ENCODE measurements around the gene HOXC5.
"Not testable (repeated sequence)": the region's sequence is repeated elsewhere in the genome, so short reads cannot be mapped to it uniquely, and the experiment has no call there.

The HOXC5 gene

GRCh38 chr12:54035568-54036264, 2.9 kb downstream of the HOXC5 start:
- DNase-seq = no peak

DNA sequence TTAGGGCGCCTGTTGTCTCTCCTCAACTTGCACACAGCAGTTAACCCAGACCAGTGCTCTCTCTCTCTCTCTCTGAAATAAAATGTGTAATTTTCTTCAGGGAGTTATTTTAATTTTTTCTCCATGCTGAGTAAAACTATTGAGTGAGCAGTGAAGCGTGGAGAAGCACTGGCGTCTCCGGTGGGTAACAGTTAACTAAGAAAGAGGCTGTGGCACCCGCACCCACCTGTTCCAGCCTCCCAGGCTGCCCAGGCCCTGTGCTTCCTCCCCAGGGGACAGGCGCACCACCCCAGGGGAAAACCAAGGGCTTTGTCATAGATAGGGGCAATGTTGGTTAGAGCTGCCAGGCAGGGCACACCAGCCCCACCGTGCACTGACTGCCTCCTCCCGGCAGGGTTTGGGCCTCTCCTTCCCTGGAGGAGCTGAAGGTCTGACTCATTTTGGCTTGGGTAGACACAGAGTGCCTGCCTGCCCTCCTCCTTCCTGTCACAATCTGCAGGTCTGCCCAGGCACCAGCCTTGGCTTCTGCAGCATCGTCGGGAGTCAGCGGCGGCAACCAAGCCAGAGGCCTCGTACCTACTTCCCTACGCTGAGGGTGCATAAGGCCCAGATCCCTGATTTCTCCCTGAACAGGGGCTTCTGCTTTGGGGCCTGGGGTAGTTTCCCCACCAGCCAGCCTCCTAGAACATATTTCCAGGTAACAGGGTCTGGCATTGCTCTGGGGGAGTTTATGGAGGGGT, 3.9 kb downstream of the HOXC5 start:
- no peak for DNase-seq

GRCh38 chr12:54037360-54038283, 4.8 kb downstream of the HOXC5 start:
- DNase-seq = no peak

- no peak for DNase-seq
Observed at GRCh38 chr12:54038284-54038870, 5.5 kb downstream of the HOXC5 start.

GRCh38 chr12:54038871-54039414, 6.1 kb downstream of the HOXC5 start:
- no peak for DNase-seq

DNA sequence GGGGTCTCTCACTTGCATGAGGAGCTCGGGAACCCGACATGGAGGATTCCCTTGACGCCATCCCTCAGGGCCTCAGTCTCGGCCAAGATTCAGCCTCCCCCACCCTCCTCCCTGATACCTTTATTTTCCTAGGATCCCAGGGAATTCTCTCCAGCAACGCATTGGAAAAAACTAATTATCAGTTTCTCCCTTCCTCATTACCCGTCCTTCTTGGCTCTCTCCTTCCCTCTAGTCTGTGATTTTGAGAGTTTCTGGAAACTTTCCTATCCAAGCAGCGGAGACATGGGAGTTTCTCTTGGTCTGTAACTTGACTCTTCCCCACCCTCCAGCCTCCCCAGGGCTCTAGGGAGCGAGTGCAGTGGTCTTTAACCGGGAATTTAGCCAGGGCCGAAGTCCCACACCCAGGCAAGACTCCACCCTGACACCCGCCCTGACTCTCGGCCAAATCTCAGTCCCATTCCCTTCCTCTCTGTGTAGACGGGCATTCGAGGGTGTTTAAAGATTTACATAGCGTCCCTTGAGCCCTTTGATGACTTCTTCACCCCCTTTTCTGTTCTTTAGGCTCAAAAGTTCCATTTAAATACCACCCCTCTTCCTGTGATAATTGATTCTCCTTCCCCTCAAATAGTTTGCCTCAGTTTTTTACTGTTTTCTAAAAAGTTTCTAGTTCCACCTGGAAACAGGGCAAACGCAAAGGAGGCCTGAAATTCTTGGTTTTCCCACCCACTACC, 6.7 kb downstream of the HOXC5 start:
- DNase-seq = no peak

DNA sequence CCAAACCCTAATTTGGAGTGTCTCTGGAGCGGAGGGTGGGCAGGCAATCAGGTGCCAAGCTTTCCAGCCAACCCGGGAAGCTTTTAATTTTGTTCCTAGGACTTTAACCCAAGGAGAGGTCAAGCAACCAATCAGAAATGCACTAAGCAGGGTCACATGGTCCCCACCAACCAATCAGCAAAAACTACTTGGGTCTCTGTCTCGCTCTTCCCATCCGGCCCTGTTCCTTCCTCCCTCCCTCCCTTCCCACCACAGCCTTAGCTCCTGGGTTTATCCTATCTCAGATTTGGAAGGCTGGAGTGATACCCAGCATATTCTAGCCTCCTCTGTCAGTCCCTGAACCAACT, 7.3 kb downstream of the HOXC5 start:
- no peak for DNase-seq

- no peak for DNase-seq
Observed at GRCh38 chr12:54040648-54041047, 7.8 kb downstream of the HOXC5 start.

- no peak for DNase-seq
Observed at GRCh38 chr12:54041097-54041690, 8.3 kb downstream of the HOXC5 start.

GRCh38 chr12:54042033-54042432, 9.2 kb downstream of the HOXC5 start:
- DNase-seq = not testable (repeated sequence)

GRCh38 chr12:54042970-54043853, 10.4 kb downstream of the HOXC5 start:
- DNase-seq = no peak

- DNase-seq = no peak
Observed at GRCh38 chr12:54044425-54045103, 11.7 kb downstream of the HOXC5 start.

DNA sequence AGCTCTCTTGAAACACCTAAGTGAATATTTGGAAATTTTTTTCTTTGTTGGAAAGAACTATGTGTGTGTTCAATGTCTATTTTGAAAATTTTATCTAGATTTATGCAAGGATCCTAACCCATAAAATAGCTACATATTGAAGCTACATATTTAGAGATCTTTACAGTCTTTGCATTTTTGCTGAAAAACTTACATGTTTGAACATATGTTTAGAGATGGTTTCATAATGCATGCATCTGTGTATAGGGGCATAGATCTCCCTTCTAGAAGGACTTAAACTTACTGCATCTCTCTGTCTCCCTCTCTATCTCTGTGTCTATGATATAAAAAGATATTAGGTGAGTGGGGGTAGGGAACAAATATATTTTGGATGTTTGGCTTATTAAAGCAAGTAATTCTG, 12.6 kb downstream of the HOXC5 start:
- no peak for DNase-seq

GRCh38 chr12:54045868-54046521, 13.1 kb downstream of the HOXC5 start:
- DNase-seq = no peak

DNA sequence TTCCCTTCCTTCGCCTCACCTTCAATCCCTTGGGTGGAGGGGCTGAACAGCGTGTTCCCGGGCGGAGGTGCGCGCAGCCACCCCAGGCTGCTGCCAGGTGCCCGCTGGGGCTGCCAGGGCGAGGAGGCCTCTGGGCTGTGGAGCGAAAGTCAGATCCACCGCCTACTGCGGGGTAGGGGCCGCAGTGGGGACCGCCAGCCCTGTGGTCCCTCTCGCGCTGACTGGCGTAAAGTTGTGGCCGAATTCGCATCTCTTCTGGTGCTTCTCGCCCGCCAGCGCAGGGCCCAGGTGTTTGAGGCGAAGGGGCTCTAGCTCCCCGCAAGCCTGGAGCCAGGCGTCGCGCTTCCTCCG, 13.9 kb downstream of the HOXC5 start:
- DNase-seq = no peak

GRCh38 chr12:54047160-54047963, 14.5 kb downstream of the HOXC5 start:
- DNase-seq = no peak

GRCh38 chr12:54047964-54048303, 15.1 kb downstream of the HOXC5 start:
- no peak for DNase-seq

DNA sequence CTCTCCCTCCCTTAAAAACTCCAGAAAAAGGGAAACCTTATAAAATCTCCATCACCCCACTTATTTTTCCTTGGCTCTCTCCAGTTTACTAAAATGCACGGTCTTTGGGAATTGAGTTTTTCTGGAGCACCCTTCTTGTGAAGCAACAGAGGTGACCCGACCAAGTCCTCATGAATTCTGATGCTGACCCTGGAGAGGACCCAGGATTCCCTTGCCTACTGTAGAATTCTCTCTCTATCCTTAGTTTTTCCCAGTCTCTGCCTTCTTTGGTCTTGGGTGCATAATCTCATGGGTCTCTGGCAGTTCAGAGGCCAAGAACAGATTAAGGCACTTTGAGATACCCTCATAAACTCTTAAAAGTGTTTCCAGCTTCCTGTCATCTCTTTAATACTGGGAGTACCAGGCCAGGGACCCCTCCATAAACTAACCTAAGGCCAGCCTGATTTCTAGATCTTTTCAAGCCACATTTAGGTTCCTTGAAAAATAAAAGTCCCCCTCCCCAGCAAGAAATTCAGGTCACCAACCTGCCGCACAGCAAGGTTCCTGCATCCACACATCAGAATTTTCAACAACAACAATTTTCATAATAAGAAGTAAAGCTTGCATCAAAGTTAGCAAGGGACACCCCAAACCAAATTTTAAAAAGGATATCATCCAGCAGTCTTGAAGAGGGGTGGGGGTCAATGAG, 15.7 kb downstream of the HOXC5 start:
- no peak for DNase-seq
